Measurements from ENCODE around the gene EFEMP1.
"Not testable (repeated sequence)": the region's sequence is repeated elsewhere in the genome, so short reads cannot be mapped to it uniquely, and the experiment has no call there.

EFEMP1 gene

DNA sequence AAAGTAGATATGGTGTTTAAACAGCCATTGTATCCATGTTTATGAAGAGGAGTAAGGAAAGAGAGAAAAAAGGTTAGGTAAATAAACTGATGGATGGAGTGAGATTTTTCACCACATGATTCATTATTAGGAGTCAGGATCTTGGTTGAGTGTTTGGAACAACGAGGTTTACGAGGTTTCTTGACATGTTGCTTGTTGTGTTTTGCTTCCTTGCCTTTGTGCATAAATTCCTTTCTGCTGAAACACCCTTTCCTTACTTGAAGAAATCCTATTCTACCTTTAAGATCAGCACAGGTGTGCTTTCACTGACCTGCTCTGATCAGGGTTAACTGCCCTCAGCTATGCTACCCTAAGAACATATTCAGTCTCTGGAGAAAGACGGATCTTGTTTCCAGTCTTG, 66.6 kb downstream of the EFEMP1 start:
- no peak for TF ChIP-seq ZNF274 (IDR thresholded peaks at IDR 0.05; ENCODE audit: low read depth, low read length)
- H3K4me3 ChIP-seq (ENCODE audit: low read length), result no peak overlapping the region

DNA sequence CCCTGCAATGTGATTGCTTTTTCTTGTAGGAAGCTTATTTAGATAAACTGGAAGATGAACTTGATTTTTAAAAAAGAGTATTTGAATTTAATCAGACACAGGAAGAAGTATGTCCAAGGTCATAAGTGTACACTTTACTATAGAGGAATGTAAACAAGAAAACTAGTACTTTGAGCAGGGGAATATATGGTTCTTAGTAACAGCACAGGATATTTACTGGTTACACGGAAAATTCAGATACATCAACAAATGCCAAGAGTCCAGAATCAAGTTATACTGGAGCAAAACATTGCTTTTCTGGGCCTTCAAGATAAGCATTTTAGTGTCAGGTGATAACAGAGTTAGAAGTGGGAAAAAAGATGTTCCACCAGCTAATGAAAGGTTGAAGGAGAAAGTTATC, 75.5 kb downstream of the EFEMP1 start:
- H3K4me3 ChIP-seq (ENCODE audit: low read length), result no peak overlapping the region
- TF ChIP-seq ZNF274 (IDR thresholded peaks at IDR 0.05; ENCODE audit: low read depth, low read length), result no peak

DNA sequence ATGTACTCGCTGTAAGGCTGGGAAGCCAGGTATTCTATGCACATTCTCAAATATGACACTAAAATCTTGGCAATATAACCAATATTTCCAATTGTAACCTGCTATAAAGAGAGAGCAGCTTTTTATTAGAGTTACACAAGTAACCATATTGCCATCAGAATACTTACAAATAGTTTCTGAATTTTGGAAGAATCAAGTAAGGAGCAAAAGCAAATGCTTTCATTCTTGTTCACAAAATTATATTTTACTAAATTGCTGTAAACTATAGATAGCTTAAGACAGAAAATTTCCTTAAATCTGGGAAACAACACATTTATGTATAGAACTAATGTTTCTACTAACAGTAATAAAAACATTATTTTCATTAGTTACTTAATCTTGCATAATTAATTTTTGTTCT, 77.2 kb downstream of the EFEMP1 start:
- no peak overlapping the region for H3K4me3 ChIP-seq (ENCODE audit: low read length)
- no peak for TF ChIP-seq ZNF274 (IDR thresholded peaks at IDR 0.05; ENCODE audit: low read depth, low read length)

DNA sequence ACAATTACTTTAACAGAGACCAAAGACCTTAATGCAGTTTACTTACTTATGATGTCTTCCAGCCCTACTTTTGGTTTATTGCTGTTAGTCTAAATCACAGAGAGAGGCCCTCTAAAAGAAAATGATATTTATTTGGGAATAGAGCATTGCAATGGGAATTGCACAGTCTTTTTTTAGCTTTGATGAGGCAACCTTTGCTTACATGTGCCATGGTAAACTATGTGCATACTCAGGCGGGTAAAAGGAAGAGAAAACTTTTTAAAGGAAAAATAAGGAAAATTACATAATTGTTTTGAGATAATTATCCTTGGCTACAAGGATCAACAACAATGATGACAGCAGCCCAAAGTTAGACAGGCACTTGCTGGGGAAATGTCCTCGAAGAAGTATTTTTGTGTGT, 78.6 kb downstream of the EFEMP1 start:
- no peak overlapping the region for H3K4me3 ChIP-seq (ENCODE audit: low read length)
- TF ChIP-seq ZNF274 (IDR thresholded peaks at IDR 0.05; ENCODE audit: low read depth, low read length), result no peak

DNA sequence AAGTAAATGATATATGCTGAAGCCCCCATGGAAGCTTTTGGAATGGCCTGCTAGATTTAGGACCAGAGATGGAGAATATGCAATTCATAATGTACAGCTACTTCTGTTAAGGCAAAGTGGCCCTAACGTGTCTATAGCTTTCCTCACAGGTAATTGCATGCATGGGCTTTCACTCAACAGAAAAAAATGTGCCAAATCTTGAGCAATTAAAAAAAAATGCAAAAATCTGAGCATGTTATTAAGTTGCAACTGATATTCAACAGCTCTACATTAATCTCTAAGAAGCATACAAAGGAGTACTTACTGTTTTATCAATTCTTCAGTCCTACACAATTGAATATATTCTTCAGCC, 79.6 kb downstream of the EFEMP1 start:
- no peak for TF ChIP-seq ZNF274 (IDR thresholded peaks at IDR 0.05; ENCODE audit: low read depth, low read length)
- no peak overlapping the region for H3K4me3 ChIP-seq (ENCODE audit: low read length)

DNA sequence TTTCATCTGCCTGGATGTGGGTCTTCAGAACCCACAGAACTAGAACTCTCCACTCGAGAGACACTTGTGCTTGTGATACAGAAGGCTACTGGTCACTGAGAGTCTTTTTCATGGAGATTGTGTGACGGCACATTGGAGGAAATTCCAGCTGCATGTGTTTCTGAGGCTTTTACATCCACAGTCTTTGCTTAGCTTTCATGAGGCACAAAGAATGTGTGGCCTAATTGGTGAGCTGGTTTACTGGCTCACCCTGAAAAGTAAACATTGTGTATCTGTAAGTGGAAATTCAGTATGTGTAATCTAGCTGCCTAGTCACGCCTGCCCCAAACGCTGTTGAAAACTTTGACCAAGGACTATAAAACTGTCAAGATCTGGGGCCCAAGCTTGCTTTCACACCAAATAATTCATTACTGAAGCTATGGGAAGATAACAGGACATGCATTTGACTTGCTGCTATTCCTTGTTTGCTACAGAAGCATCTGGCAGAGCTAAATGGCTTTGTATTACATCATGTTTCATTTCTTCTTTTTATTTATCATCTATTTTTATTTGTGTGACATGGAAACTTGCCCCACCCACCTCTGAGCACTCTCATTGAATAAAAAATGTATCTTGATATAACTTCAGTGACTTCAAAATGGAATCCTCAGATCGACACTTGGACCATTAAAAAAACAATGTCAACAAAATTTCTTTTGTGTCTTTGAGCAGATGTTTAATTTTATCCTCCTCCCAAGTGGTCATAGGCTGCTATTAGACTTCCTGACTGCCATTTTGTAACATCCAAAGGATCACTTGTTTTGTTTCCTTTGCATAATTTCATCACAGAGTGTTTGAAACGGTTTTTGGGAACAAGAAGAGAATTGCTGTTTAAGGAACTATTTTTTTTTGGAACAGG, 80.2 kb downstream of the EFEMP1 start:
- no peak overlapping the region for H3K4me3 ChIP-seq (ENCODE audit: low read length)
- no peak for TF ChIP-seq ZNF274 (IDR thresholded peaks at IDR 0.05; ENCODE audit: low read depth, low read length)

DNA sequence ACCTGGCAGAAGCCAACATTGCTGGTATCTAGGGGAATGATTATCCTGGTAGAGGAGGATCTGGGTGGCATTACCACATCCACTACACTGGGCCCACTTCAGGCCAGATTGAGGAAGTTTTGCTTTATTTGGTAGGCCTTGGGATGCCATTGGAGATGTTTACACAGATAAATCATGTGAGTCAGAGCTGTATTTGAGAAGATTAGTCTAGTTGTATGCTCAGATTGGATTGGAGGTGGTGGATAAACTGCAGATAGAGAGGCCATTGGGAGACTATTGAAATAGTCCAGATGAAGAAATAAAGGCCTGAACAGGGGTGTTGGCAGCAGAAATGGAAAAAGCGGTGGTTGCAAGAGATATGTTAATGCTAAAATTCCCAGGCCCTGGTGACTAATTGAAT, 81.5 kb downstream of the EFEMP1 start:
- TF ChIP-seq ZNF274 (IDR thresholded peaks at IDR 0.05; ENCODE audit: low read depth, low read length), result no peak
- H3K4me3 ChIP-seq (ENCODE audit: low read length), result no peak overlapping the region

DNA sequence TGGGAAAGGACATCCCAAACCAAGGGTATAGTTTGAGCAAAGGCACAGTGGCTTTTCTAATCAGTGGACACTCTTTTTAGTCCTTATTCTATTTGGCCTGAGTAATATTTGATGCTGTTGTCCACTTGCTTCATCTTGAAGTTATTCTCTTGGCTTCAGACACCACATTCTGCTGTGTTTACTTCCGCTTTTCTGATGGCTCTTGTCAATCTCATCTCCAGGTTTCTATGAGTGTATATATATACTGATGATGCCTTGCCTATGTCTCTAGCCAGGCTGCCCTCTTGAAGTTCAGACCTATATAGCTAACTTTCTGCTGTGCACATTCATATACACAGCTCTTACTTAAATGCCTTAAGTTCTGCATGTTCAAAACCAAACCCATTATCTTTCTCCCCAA, 83.1 kb downstream of the EFEMP1 start:
- no peak for TF ChIP-seq ZNF274 (IDR thresholded peaks at IDR 0.05; ENCODE audit: low read depth, low read length)
- H3K4me3 ChIP-seq (ENCODE audit: low read length), result no peak overlapping the region

DNA sequence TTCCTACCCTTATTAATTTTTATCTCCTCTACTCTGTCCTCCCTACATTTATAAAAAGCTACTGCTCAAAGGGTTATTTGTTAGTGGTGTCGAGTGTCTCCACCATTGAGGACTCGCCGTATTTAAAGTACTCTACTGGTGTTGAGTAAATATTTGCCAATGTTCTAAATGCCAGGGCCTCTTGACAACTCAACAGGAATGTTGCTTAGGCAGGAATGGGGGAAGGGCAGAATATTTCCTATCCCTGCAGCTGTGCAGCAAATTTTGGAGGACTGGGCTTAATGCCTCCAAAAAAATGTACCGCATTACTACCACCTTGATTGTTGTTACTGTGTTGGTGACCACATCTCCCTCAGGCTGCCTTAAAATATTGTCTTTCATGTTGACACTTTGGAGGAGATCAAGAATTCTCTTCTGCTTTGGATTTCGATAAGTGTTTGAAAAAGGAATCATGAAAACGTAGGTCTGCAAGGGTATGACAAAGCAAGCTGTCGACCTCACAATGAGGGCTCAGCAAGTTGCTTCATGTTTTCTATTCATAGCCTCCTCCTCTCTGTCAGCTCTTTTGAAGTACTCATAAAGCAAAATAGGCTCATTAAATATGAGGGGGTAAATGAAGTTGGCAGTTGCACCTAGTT, 84.3 kb downstream of the EFEMP1 start:
- no peak overlapping the region for H3K4me3 ChIP-seq (ENCODE audit: low read length)
- no peak for TF ChIP-seq ZNF274 (IDR thresholded peaks at IDR 0.05; ENCODE audit: low read depth, low read length)

DNA sequence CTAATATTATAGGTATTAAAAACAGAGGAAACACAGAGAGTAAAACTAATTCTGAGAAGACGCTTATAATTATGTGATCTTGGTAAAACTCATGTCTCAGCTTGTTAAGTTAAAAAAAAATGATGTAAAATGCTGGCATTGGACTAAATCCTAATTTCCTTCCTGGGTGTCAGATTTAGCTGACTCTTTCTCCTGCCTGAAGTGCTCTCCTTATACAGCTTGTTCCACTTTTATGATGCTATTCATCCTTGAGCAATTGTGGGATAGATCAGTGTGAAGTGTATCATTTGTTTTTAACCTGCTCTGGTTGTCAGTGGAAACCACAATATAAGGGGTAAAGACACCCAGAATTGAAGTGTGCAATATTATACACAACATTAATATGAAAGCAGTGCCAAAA, 84.9 kb downstream of the EFEMP1 start:
- H3K4me3 ChIP-seq (ENCODE audit: low read length), result no peak overlapping the region
- no peak for TF ChIP-seq ZNF274 (IDR thresholded peaks at IDR 0.05; ENCODE audit: low read depth, low read length)

DNA sequence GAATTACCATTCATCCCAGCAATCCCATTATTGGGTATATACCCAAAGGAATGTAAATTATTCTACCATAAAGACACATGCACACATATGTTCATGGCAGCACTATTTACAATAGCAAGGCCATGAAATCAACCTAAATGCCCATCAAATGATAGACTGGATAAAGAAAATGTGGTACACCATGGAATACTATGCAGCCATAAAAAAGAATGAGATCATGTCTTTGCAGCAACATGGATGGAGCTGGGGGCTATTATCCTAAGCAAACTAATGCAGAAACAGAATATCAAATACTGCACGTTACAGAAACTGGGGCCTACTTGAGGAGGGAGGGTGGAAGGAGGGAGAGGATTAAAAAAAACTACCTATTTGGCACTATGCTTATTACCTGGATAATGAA, 85.5 kb downstream of the EFEMP1 start:
- not testable (repeated sequence) for H3K4me3 ChIP-seq (ENCODE audit: low read length)

DNA sequence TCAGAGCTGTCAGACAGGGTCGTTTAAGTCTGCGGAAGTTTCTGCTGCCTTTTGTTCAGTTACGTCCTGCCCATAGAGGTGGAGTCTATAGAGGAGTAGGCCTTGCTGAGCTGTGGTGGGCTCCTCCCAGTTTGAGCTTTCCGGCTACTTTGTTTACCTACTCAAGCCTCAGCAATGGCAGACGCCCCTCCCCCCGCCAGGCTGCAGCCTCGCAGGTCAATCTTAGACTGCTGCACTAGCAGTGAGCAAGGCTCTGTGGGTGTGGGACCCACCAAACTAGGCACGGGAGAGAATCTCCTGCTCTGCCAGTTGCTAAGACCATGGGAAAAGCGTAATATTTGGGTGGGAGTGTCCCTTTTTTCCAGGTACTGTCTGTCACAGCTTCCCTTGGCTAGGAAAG, 86.5 kb downstream of the EFEMP1 start:
- H3K4me3 ChIP-seq (ENCODE audit: low read length), result no peak overlapping the region
- TF ChIP-seq ZNF274 (IDR thresholded peaks at IDR 0.05; ENCODE audit: low read depth, low read length), result no peak

DNA sequence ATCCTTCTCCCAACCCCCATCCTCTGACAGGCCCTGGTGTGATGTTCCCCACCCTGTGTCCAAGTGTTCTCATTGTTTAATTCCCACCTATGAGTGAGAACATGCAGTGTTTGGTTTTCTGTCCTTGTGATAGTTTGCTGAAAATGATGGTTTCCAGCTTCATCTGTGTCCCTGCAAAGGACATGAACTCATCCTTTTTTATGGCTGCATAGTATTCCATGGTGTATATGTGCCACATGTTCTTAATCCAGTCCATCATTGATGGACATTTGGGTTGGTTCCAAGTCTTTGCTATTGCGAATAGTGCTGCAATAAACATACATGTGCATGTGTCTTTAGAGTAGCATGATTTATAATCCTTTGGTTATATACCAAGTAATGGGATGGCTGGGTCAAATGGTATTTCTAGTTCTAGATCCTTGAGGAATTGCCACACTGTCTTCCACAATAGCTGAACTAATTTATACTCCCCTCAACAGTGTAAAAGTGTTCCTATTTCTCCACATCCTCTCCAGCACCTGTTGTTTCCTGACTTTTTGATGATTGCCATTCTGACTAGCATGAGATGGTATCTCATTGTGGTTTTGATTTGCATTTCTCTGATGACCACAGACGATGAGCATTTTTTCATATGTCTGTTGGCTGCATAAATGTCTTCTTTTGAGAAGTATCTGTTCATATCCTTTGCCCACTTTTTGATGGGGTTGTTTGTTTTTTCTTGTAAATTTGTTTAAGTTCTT, 91.7 kb downstream of the EFEMP1 start:
- H3K4me3 ChIP-seq (ENCODE audit: low read length), result not testable (repeated sequence)

DNA sequence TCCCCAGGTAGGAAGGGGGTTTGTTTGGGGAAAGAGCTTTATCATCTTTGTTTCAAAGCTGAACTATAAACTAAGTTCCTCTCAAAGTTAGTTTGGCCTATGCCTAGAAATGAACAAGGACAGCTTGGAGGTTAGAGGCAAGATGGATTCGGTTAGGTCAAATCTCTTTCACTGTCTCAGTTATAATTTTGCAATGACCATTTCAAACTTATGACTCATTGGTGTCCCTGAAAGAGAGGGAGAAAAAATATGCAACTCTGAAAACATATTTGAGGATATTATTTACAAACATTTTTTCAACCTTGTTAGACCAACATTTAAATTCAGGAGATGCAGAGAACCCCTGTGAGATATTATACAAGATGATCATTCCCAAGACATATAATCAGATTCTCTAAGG, 95.7 kb downstream of the EFEMP1 start:
- H3K4me3 ChIP-seq (ENCODE audit: low read length), result no peak overlapping the region
- TF ChIP-seq ZNF274 (IDR thresholded peaks at IDR 0.05; ENCODE audit: low read depth, low read length), result no peak

DNA sequence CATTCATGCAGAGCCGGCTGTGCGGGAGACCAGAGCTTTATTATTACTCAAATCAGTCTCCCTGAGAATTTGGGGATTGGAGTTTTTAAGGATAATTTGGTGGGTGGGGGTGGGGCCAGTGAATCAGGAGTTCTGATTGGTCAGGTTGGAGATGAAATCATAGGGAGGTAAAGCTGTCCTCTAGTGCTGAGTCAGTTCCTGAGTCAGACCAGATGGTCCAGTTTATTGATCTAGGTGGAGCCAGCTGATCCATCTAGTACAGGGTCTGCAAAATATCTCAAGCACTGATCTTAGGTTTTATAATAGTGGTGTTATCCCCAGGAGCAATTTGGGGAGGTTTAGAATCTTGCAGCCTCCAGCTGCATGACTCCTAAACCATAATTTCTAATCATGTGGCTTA, 96.2 kb downstream of the EFEMP1 start:
- not testable (repeated sequence) for H3K4me3 ChIP-seq (ENCODE audit: low read length)
